Smooth muscle cell (in vitro differentiated cells): Measurements from ENCODE around the gene C6. TPM values are rescaled to one million over a fixed set of nuclear protein-coding genes. Genes with fewer than 3 reads are reported as not detected.

Source experiments
- DNase-seq: peaks from one replicate; lab custom pipeline; 2025; ENCODE audit not compliant: unreplicated experiment; lab: John Stamatoyannopoulos, UW
- H2AFZ ChIP-seq: fragments of 200-600 bp; sonication (generic); 2 replicates; pipeline ENCODE4 v1.6.0; 2016; ENCODE audit warnings: antibody characterized with exemption, low read depth, mild to moderate bottlenecking
- H3F3A ChIP-seq: fragments of 200-600 bp; sonication (generic); 2 replicates; pipeline ENCODE4 v1.6.0; 2017; ENCODE audit warnings: antibody characterized with exemption, low read depth
- H3K27ac ChIP-seq: fragments of 200-600 bp; sonication (generic); 2 replicates; pipeline ENCODE4 v1.5.1; 2016; ENCODE audit warnings: low read depth, mild to moderate bottlenecking
- H3K27me3 ChIP-seq: fragments of 200-600 bp; sonication (generic); 2 replicates; pipeline ENCODE4 v1.6.1; 2016; ENCODE audit warnings: low read depth, mild to moderate bottlenecking
- H3K36me3 ChIP-seq: fragments of 200-600 bp; sonication (generic); 2 replicates; pipeline ENCODE4 v1.5.1; 2016; ENCODE audit warnings: low read depth
- H3K4me1 ChIP-seq: fragments of 200-600 bp; sonication (generic); 2 replicates; pipeline ENCODE4 v1.5.1; 2016; ENCODE audit warnings: low read depth
- H3K4me2 ChIP-seq: fragments of 200-600 bp; sonication (generic); 2 replicates; pipeline ENCODE4 v1.6.0; 2016; ENCODE audit warnings: mild to moderate bottlenecking
- H3K4me3 ChIP-seq: fragments of 200-600 bp; sonication (generic); 2 replicates; pipeline ENCODE4 v1.5.1; 2016; ENCODE audit warnings: mild to moderate bottlenecking
- H3K79me2 ChIP-seq: fragments of 200-600 bp; sonication (generic); 2 replicates; pipeline ENCODE4 v1.6.0; 2016; ENCODE audit warnings: low read depth, mild to moderate bottlenecking
- H3K9ac ChIP-seq: fragments of 200-600 bp; sonication (generic); 2 replicates; pipeline ENCODE4 v1.6.0; 2016; ENCODE audit warnings: low read depth
- H3K9me3 ChIP-seq: fragments of 200-600 bp; sonication (generic); replicated peaks from 2 replicates; pipeline ENCODE4 v1.5.1; 2016; ENCODE audit warnings: low read depth
- H4K20me1 ChIP-seq: fragments of 200-600 bp; sonication (generic); 2 replicates; pipeline ENCODE4 v1.6.0; 2016; ENCODE audit warnings: low read depth
- WGBS: methylation state at CpG from one replicate; pipeline ENCODE4 v1.1.7; 2016; ENCODE audit warnings: low lambda C conversion rate; 5-methylcytosine and 5-hydroxymethylcytosine counted together
- polyA plus RNA-seq: library from polyadenylated mRNA; unstranded; fragments of >200 nt; fragmentation: Nextera tagmentation; extraction: Ambion mirVana; gene quantifications from 2 replicates; pipeline ENCODE4 v1.2.1, GENCODE V29; 2016
- total RNA-seq: library from RNA; depleted of rRNA; stranded (reverse); fragments of >200 nt; gene quantifications from 2 replicates; pipeline ENCODE4 v1.2.3, GENCODE V29; 2014
- TF ChIP-seq, protein P1 (sequence below): fragments of 200-600 bp; sonication (generic); IDR thresholded peaks from 2 replicates; pipeline ENCODE4 v1.5.1; 2017; ENCODE audit warnings: borderline replicate concordance, mild to moderate bottlenecking, antibody characterized with exemption; ENCODE audit not compliant: insufficient read depth, poor library complexity, severe bottlenecking

Gene C6
- total and polyA plus RNA-seq, 2 experiments from 2014 or later = not detected

DNA sequence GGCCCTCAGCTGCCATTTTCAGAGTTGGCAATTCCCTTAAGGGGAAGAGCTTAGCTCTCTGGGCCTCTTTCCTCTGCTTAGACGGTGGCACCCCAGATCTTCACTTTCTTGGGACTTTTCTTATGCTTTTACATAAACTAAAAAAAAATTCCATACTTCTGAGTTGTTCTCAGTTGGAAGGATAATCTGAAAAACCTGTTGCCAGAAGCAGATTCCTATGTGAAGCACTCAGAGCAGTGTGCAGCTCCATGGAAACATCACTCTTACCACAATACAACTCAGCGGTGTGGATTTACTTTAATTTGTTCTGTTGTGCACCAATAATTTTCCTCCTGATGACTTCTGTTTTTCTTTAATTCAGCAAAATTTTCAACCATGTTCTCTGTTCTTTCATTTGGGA lies 98.1 kb downstream of the C6 start:
- Histone ChIP-seq H3K9ac (no peak overlapping the region), H3K36me3 (no peaks in the 10 kb centered on the region), H3K4me3 (no peak overlapping the region), H3K4me1 (no peaks in the 10 kb centered on the region), H2AFZ (no peak overlapping the region), H3K9me3 (no peaks in the 10 kb centered on the region), H3F3A (no peaks in the 10 kb centered on the region), H3K27ac (peak overlapping the region; percentile 46), H3K79me2 (no peaks in the 10 kb centered on the region), H4K20me1 (no peaks in the 10 kb centered on the region), H3K4me2 (no peak overlapping the region), H3K27me3 (no peaks in the 10 kb centered on the region)
- no peak for DNase-seq
- WGBS = 63% methylated on average over 2 of the region's 2 CpGs
- TF ChIP-seq, protein P1, sequence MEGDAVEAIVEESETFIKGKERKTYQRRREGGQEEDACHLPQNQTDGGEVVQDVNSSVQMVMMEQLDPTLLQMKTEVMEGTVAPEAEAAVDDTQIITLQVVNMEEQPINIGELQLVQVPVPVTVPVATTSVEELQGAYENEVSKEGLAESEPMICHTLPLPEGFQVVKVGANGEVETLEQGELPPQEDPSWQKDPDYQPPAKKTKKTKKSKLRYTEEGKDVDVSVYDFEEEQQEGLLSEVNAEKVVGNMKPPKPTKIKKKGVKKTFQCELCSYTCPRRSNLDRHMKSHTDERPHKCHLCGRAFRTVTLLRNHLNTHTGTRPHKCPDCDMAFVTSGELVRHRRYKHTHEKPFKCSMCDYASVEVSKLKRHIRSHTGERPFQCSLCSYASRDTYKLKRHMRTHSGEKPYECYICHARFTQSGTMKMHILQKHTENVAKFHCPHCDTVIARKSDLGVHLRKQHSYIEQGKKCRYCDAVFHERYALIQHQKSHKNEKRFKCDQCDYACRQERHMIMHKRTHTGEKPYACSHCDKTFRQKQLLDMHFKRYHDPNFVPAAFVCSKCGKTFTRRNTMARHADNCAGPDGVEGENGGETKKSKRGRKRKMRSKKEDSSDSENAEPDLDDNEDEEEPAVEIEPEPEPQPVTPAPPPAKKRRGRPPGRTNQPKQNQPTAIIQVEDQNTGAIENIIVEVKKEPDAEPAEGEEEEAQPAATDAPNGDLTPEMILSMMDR = no peak

DNA sequence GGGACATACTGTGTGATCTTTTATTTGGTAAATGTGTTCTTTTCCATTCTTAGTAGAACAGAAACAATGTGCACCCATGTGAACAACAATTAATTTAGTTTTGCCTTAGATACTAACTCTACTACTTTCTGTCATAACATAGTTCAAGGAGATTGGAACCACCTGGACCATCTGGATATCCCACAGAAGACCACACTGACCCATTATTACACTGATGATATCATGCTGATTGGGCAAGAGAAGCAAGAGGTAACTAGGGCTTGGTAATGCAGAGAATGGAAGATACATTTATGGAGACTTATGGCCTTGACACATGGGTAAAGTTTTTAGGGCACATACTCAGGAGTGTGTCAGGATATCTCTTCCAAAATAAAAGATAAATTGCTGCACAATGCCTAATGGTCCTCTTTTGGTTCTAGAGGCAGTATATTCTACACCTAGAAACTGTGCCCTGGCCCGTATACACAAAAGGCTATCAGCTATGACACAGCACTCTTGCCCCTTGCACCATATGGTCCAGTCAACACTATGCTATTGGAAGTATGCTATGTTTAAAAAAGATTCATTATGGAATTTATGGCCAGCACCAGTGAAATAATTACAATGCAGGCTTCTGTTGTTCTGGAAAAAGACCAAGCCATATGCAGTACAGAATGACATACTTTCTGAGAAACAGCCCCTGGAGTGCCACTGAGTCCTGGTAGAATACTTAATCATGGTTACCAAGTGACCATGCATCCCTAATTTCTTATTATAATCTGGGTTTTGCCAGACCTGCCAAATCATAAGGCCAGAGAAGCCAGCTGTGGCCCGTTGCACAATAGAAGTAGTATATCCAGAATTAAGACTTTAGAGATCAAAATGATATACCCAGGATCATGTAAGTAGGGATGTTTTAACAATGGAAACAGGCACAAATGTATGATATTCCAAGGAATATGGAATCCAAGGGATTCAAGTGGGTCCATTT lies 100.6 kb downstream of the C6 start:
- WGBS = 83% methylated on average over 2 of the region's 2 CpGs
- H2AFZ ChIP-seq = no peak overlapping the region
- no peak overlapping the region for H3K4me2 ChIP-seq
- no peak for DNase-seq
- H3K27me3 ChIP-seq = no peaks in the 10 kb centered on the region
- no peaks in the 10 kb centered on the region for H3K9me3 ChIP-seq
- H3F3A ChIP-seq = no peaks in the 10 kb centered on the region
- H3K36me3 ChIP-seq = no peaks in the 10 kb centered on the region
- peak overlapping the region; percentile 6 for H3K9ac ChIP-seq
- H4K20me1 ChIP-seq = no peaks in the 10 kb centered on the region
- TF ChIP-seq, protein P1 = no peak
- no peak overlapping the region for H3K27ac ChIP-seq
- H3K4me1 ChIP-seq = no peaks in the 10 kb centered on the region
- H3K79me2 ChIP-seq = no peaks in the 10 kb centered on the region
- no peak overlapping the region for H3K4me3 ChIP-seq

DNA sequence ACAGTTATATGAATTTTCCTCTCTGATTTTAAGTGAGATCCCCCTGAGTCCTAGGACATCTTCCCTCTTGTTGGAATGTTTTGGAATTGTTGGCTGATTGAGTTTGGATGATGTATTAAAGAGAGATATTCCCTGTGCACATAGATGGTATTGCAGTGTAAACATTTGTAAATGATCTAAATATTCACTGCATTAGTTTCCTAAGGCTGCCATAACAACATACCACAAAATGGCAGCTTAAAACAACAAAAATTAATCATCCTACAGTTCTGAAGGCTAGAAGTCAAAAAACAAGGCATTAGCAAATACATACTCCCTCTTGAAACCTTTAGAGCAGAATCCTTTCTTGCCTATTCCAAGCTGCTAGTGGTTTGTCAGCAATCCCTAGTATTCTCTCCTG lies 104.1 kb downstream of the C6 start:
- Histone ChIP-seq H3F3A (no peaks in the 10 kb centered on the region), H3K27ac (no peak overlapping the region), H4K20me1 (no peaks in the 10 kb centered on the region), H2AFZ (no peak overlapping the region), H3K4me3 (no peak overlapping the region), H3K9me3 (no peaks in the 10 kb centered on the region), H3K9ac (no peak overlapping the region), H3K4me1 (no peaks in the 10 kb centered on the region), H3K79me2 (no peaks in the 10 kb centered on the region), H3K36me3 (no peaks in the 10 kb centered on the region), H3K4me2 (no peak overlapping the region), H3K27me3 (no peaks in the 10 kb centered on the region)
- DNase-seq = no peak
- TF ChIP-seq, protein P1 = no peak

DNA sequence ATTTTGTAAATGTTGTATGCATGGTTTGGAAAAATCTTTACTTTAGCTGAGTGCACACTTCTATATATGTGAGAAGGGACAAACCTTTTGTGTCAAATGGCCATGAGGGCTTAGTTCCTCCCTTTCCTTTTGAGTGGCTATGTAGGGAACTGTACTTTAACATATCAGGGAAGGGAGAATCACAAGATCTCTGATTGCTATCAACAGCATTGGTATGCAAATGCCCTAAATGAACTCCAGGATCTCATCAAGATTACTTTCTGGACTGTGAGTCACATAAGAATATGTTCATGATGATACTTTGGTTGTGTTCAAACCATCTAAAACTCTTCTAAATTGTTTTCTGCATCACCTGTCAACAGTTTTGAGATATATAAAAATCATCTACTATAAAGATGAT lies 111.0 kb downstream of the C6 start:
- Histone ChIP-seq H3K4me2 (no peak overlapping the region), H3F3A (no peaks in the 10 kb centered on the region), H3K36me3 (no peaks in the 10 kb centered on the region), H3K79me2 (no peaks in the 10 kb centered on the region), H3K4me3 (no peak overlapping the region), H3K27me3 (no peaks in the 10 kb centered on the region), H4K20me1 (no peaks in the 10 kb centered on the region), H3K9ac (no peak overlapping the region), H3K27ac (no peak overlapping the region), H3K9me3 (no peaks in the 10 kb centered on the region), H3K4me1 (no peaks in the 10 kb centered on the region), H2AFZ (no peak overlapping the region)
- TF ChIP-seq, protein P1 = no peak
- no peak for DNase-seq
